WI38 (cell line): ENCODE data around the gene OXTR.
A peak's percentile ranks its signal among the peaks of the same experiment; 100 is the strongest.
"Not testable (repeated sequence)": the region's sequence is repeated elsewhere in the genome, so short reads cannot be mapped to it uniquely, and the experiment has no call there.

ENCODE experiments used
- H3K4me3 ChIP-seq: 2 replicates; pipeline ENCODE4 v1.5.1; 2011; ENCODE audit warnings: low read depth, mild to moderate bottlenecking, control low read depth, low read length
- TF ChIP-seq, protein P1 (sequence below): IDR thresholded peaks from 2 replicates; pipeline ENCODE4 v1.5.1; 2012; ENCODE audit warnings: low read depth, mild to moderate bottlenecking, control low read depth, low read length

Gene OXTR

DNA sequence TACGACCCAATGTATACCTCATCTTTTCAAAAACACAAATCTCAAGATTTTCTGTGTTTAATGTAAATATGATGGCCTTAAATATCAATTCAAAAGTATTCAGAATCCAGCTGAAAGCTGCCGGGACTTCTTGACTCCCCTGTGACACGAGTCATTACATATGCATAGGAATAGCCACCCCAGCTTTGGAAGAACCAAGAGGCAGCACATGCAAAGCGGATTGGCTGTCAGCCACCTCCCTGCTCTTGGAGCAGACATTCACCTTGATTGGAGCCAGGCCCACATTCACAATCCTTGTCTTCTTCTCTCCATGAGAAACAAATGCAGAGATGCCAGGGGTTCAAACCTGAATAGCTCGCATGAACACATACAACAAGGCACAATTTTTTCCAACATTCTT lies 46.6 kb downstream of the OXTR start:
- H3K4me3 ChIP-seq = no peak overlapping the region
- TF ChIP-seq, protein P1, sequence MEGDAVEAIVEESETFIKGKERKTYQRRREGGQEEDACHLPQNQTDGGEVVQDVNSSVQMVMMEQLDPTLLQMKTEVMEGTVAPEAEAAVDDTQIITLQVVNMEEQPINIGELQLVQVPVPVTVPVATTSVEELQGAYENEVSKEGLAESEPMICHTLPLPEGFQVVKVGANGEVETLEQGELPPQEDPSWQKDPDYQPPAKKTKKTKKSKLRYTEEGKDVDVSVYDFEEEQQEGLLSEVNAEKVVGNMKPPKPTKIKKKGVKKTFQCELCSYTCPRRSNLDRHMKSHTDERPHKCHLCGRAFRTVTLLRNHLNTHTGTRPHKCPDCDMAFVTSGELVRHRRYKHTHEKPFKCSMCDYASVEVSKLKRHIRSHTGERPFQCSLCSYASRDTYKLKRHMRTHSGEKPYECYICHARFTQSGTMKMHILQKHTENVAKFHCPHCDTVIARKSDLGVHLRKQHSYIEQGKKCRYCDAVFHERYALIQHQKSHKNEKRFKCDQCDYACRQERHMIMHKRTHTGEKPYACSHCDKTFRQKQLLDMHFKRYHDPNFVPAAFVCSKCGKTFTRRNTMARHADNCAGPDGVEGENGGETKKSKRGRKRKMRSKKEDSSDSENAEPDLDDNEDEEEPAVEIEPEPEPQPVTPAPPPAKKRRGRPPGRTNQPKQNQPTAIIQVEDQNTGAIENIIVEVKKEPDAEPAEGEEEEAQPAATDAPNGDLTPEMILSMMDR = no peak

DNA sequence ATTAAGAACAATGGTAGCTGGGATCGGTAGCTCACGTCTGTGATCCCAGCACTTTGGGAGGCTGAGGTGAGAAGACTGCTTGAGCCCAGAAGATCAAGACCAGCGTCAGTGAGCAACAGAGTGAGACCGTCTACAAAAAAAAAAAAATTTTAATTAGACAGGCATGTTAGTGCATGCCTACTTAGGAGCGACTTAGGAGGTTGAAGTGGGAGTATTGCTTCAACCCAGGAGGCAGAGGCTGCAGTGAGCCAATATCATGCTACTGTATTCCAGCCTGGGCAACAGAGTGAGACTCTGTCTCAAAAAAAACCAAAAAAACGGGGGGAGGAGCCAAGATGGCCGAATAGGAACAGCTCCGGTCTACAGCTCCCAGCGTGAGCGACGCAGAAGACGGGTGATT lies 53.7 kb downstream of the OXTR start:
- not testable (repeated sequence) for H3K4me3 ChIP-seq

DNA sequence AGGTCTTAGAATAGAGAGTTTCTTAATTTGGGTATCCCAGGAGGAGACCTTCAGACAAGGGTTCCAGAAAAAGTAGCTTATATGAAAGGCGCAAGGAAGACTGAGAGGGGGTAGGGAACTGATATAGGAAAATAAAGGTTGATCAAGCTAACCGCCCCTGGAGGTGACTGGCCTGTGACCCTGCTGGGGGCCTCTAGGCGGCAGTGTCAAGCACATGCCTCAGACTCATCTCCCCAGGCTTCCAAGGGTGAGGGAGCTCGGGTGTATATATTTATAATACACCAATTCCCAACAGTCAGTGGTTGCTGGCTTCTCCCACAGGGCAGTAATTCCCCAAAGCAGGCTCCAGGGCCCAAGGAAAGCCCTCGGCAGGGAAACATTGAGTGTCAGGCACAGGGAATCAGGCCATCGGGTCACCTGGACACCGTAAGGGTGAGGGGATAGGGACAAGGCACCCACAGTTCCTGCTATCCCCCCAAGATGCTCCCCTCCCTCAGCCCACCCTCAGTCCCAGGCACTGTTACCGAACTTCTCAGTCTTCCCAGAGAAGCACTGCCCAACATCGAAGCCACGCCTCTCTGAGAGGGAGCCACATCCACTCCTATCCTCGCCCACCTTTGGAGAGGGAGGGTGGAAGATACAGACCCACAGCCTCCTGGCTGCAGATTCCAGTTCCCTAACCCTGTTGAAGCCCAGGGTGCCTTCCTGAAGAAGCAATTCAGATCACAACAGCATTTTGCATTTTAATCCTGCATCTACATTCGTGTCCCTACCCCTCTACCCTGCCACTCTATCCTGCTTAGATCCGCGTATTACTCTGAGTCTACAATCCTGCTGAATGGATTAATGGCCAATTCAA lies 55.3 kb downstream of the OXTR start:
- H3K4me3 ChIP-seq = no peak overlapping the region
- TF ChIP-seq, protein P1 = peak; percentile 32

- H3K4me3 ChIP-seq = no peak overlapping the region
- TF ChIP-seq, protein P1 = no peak
Observed at GRCh38 chr3:8712908-8713255, 56.5 kb downstream of the OXTR start.

DNA sequence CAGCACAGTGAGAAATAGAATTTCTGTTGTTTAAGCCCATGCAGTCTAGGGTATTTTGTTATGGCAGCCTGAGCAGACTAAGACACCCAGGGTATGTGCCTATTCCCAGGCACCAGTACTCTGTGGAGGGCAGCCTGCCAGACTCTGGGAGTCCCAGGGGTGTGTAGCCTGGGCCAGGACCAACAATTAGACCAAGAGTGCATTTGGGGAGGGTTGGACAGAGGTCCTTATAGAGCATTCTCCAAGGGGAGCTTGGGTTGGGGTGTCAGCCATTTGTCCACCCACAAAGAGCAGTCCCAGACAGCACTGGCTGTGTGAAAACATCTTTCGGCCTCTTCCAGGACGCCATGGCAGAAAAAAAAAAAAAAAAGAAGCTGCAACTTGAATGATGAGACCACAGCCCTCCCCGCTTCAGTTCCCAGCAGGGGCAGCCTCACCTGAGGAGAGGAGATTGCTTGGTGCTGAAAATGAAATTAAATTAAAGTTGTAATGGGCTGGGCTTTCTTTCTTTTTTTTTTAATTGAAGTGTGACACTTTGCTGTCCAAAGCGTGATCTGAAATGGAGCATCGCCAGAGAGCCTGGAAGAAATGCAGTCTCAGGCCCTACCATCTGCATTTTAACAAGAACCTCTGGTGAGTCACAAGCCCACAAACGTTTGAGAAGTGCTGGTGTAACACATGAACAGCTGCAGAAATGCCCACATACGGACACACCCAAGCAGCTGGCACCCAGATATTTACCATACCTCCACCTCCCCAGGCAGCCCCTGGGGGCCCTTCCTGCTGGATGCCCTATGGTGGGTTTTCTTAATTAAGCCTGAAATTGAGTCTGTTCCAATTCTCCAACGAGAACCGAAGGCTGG lies 57.1 kb downstream of the OXTR start:
- no peak overlapping the region for H3K4me3 ChIP-seq
- TF ChIP-seq, protein P1 = no peak

- TF ChIP-seq, protein P1 = no peak
- no peak overlapping the region for H3K4me3 ChIP-seq
Observed at GRCh38 chr3:8709801-8710507, 59.5 kb downstream of the OXTR start.

GRCh38 chr3:8709287-8709686 lies 60.1 kb downstream of the OXTR start:
- TF ChIP-seq, protein P1 = no peak
- no peak overlapping the region for H3K4me3 ChIP-seq
